Stromal cell of bone marrow (primary cell): ENCODE data around the gene GRAMD2B.
"Not testable (repeated sequence)": the region's sequence is repeated elsewhere in the genome, so short reads cannot be mapped to it uniquely, and the experiment has no call there.

Source experiments
- DNase-seq: peaks from one replicate; pipeline ENCODE4 v3.0.0-alpha.2; 2012; ENCODE audit warnings: low read depth

Gene GRAMD2B

DNA sequence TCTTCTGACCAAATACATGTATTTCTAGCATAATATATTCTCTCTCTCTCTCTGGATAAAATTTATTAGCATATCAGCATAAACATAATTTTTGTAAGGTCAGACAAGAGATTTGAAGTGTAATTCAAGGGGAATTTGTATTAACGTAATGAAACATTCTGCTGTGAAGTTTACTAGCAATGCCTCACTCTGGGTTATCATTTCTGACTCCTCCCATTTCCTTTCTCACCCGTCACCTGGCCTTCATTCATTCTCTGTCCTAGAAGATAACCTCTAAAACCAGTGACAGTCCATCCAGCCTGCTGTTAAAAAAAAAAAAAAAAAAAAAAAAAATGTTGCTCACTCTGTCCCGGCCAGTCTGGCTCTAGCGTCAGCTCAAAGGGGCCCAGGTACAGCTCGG is 27.1 kb downstream of the GRAMD2B start:
- no peak for DNase-seq

DNA sequence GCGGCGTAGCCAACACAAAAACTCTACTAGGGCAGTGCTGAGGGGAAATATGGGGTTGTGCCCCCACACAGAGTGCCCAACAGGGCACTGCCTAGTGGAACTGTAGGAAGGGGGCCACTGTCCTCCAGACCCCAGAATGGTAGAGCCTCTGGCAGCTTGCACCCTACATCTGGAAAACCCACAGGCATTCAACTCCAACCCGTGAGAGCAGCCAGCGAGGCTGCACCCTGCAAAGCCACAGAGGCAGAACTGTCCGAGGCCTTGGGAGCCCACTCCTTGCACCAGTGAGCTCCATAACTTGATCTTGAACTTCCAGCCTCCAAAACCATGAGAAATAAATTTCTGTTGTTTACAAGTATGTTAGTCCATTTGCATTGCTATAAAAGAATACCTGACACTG is 27.7 kb downstream of the GRAMD2B start:
- no peak for DNase-seq

DNA sequence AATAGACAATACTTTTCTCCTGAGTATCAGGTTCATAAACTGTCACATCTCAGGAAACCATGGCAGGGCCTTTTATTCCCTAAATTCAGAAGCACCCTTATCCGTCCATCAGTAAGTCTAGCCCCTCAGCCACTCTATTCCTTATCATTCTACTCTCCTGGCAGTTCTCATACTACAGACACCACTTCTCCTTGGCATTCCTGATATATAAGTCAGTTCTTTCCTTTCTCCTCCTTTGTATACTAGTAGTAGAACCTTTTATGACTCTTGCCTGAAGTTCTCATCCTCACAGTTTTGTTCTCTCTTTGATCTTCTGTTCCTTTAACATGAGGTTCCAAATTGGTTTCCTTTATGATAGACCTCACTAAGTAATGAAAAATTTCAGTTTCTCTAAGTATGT is 29.3 kb downstream of the GRAMD2B start:
- no peak for DNase-seq

DNA sequence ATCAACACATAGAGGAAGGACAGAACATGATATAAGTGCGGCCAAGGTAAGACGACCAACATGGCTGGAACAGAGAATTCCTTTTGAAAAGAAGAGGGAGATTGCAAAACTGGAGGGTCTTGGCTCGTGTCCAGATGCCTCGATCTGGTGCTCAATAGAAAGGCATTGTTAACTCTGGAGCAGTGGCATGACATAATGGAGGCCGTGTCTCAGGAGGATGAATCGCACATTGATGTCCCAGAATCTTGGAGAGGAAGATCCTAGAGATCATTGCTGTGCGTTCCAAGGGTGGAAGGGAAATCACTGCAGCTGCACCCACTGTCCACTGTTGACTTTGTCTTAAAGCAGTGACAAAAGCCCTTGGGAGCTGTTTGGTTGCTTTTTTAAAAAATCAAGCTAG is 30.9 kb downstream of the GRAMD2B start:
- DNase-seq, result no peak

DNA sequence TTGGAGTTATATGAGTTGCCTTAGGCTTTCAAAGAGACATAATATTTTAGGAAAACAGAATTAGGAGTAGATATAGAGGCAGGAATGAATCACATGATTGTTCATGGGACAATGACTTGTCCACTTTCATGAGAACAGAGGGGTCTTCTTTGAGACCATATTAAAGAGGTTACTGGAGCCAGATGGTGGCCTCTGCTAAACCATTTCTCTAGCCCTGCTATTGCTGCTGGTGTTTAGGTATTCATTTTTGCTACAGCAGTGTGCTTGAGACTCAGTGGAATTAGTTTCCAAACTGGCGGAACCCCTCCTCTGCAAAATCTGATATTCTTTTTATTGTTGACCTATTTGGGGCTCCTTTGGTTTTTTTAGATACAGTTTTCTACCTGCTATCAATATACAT is 31.3 kb downstream of the GRAMD2B start:
- no peak for DNase-seq

DNA sequence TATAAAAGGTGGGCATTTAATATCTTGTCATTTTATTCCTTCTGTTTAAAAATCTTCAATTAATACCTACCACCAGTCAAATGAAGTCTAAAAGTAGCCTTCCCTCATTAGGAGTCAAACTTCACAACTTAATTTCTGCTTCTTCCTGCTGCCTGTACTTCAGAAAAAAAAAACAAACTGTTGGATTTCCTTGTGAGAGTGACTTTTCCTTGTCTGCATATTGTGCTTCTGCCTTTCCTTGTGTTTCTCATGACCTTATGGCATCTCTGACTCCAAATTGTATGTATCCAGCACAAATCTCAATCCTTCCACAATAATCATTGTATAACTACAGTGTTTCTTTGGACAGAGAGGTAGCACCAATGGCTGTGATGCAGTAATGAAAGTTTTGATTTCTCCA is 32.1 kb downstream of the GRAMD2B start:
- DNase-seq, result no peak

DNA sequence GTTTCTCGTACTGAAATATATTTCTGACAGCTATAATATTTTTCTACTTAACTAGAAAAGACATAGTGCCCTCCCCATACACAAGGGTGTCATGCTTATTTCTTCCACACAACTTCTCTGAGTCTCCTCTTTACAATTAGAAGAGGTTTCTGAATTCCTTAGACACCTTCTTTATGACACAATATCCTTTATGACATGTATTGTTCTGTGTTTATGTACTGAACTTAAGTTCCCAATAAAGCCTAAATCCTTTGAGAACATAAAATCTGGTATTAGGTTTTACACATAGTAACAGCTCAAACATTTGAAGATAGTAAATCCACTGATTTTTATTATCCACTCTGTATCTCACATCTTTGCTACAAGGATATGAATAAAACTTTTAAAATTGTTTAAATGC is 32.5 kb downstream of the GRAMD2B start:
- DNase-seq, result no peak

DNA sequence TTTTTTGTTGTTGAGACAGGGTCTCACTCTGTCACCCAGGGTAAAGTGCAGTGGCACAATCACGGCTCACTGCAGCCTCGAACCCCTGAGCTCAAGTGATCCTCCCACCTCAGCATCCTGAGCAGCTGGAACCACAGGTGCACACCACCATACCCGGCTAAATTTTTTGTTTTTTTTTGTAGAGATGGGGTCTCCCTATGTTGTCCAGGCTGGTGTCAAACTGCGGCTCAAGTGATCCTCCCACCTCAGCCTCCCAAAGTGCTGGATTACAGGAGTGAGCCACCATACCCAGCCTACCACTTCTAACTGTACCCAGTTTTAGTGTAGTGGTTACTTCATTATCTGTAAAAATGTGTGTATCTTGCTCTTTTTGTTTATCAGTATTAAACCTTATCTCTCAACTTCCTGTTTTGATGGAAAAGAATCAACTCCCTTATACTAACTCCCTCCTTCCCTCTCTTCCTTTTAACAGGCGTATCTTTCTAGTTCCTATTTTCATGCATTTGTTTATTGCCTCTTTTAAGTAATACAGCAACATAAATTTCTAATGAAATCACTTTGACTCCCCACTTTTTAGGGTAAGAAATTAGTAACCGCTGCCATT is 33.1 kb downstream of the GRAMD2B start:
- DNase-seq, result no peak

DNA sequence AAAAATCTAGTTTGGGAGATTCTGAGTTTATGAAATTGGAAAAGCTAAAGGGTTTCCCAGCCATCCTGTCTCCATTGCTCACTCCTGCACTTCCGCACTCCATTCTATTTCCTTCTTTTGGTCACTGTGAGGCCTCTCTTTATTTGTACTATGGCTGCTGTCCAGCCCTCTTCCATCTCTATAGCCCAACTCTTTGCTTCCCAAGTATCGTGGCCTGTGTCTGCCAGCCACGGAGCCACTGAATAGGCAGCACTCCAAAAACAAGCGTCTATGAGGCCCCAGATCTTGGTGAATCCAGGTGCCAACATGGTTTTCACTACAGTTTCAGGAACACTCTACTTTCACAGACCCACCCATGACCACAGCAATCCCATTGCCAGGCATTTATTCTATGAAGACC is 37.2 kb downstream of the GRAMD2B start:
- no peak for DNase-seq

DNA sequence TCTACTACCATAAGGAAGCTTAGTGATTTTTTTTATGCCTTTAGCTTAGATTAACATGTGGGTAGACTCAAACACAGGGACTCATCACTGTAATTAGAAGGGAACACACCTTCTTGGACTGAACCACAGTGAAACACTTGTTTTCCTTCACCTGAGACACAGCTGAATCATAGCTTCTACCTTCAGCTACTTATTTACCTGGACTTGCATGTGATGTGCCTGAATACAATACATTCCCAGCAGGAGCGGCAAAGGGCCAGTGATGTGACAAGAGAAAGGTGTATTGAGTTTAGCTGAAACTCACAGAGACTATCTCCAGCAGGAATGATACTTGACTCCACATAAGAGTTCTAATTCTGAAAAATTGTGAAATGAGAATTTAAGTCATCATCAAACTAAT is 37.8 kb downstream of the GRAMD2B start:
- no peak for DNase-seq

DNA sequence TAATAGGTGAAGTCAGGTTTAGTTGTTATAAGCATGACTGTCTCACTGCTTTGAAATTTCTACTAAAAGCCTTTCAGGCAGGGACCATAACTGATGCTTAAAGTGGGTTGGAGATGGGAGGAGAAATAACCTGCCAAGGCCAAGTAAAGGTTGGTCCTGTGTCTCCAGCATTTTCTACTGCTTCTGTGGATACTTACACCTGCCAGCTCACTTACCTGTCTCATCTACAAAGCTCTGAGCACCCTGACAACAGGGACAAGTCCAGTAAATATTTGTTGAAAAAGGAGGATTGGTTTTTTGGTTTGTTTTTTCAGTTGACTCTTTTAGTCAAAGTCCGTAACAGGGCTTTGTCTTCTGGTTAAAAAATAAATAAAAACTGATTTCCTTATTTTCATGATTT is 38.6 kb downstream of the GRAMD2B start:
- no peak for DNase-seq

DNA sequence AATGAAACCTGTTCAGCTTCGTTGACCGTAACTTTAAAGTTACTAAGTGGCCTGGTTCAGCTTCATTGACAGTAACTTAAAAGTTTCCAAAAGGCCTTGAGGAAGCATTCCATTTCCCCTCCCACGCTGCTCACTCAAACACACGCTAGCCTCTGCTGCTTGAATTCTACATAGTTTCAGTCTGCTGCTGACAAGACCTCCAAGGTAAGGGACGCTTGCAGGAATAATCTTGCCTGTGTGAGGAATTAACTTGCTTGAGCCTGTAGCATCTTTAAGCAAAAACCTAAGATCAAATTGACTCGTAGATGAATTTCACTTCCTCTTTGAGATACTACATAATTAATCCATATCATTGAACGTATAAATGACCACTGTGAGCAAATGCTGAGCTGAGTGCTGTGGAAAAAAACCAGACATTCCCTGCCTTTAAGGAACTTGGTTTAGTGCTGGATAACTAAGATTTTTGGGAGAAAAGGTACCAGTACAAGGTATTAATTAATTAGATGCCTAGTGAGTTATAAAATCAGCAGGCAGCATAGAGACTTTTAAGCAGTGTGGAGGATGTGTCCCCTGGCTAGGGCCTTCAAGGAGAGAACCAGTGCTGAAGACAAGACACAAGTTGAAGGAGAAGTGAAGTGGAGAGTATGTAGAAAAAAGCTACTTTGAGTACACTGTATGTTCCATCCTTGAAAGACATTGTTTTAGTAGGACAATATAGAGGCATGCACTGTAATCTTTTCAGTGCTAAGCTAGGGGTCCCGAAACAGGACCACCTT is 39.2 kb downstream of the GRAMD2B start:
- no peak for DNase-seq

DNA sequence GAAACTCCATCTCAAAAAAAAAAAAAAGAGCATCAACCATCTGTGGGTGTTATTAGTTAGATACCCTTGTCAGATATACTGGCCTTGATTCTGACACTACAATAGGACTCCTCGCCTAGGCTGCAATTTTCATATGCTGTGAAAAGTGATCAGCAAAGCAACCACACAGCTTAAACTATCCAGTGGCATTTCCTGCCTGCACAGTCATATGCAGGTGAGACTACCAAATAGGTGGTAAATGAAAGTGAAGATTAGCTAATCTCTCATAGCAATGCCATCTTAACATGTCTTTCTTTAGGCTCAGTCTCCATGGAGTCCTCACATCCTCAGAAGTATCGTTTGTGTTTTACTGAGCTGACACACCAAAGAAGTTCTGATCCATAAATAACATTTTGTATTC is 40.8 kb downstream of the GRAMD2B start:
- no peak for DNase-seq

DNA sequence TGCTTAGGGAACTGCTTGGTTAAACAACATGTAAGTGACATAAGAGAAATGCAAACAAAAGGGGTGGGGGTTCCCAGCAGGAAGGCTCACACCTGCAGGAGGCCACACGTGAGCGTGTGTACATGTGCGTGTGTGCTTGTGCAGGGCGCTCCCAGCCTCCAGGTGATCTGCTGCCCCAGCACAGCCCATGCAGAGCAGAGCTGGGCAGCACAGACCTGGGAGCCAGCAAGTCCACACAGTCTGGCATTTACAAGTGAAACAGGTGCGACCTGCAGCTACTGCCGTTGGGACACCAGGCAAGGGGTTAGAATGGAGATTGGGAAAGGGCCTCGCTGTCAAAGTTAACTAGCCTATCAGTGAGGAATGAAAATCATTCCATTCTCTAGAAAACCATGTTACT is 41.8 kb downstream of the GRAMD2B start:
- no peak for DNase-seq

DNA sequence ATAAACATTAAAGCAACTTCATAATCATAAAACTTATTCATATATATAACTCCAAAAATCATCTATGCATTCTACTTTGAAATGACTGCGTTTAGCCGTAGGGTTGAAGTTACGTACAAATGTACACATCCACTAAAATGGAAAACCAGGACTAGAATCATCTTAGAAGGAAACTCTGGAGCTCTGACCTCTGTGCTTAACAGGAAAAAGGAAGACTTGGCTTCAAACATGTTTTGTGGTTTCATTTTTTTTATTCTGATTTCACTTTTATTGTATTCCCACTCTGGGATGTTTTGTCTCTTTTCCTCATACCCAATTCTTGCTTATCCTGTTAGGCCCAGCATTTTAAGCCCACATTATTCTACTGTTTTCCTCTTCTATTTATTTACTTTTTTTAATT is 44.9 kb downstream of the GRAMD2B start:
- DNase-seq, result no peak

DNA sequence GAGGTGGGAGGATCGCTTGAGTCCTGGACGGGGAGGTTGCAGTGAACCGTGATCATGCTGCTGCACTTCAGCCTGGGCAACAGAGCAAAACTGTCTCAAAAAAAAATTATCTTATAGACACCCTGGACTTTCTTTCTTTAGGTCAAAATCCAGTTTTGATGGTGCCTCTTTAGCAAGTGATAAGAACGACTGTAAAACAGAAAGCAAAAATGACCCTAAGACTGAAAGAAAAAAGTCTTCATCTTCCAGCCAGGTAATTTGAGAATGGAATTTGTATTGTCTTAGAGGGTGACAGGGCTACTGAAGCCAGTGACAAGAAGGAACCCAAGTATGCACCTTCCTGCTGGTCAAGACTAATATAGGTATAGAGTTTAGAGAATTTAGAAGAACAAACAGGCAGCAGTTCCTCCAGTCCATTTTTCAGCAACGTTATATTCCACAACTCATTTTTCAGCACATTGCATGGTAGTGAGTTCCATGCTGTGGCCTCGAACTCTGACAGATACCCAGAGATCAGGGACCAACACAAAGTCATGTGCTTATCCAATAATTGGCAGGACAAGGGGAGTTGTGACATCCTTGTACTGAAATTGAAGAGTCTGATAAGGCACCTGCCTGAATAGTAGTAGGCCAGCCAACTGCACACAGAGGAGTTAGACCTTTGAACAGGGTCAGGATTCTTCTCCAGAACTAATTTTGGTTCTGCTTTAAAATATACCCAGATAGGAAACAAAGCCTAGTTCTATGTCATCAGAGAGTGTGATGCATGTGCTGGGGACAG is 46.5 kb downstream of the GRAMD2B start:
- no peak for DNase-seq

DNA sequence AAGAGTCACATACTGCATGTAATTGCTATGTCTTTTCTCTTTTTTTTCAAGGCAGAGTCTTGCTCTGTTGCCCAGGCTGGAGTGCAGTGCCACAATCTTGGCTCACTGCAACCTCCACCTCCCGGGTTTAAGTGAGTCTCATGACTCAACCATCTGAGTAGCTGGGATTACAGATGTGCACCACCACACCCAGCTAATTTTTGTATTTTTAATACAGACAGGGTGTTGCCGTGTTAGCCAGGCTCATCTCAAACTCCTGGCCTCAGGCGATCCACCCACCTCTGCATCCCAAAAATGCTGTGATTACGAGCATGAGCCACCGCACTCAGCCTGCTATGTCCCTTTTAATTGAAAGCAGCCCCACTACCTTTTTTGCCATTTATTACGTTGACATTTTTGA is 47.3 kb downstream of the GRAMD2B start:
- DNase-seq, result not testable (repeated sequence)

DNA sequence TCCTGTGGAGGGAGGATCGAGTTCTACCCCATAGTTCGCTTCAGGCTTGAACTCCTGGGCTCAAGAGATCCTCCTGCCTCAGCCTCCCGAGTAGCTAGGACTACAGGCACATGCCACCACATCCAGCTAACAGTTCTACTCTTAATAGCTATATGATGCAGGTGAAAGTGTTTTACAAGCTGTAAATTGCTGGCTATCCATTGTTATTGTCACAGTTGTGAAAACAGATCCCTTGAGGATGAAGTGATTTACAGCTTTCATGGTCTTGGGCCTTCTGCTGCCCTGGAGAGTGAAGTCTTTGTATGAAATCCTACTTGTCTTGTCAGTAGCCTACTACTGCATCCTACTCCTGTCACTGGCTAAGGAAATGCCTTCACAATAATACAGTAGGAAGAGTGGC is 48.0 kb downstream of the GRAMD2B start:
- no peak for DNase-seq

DNA sequence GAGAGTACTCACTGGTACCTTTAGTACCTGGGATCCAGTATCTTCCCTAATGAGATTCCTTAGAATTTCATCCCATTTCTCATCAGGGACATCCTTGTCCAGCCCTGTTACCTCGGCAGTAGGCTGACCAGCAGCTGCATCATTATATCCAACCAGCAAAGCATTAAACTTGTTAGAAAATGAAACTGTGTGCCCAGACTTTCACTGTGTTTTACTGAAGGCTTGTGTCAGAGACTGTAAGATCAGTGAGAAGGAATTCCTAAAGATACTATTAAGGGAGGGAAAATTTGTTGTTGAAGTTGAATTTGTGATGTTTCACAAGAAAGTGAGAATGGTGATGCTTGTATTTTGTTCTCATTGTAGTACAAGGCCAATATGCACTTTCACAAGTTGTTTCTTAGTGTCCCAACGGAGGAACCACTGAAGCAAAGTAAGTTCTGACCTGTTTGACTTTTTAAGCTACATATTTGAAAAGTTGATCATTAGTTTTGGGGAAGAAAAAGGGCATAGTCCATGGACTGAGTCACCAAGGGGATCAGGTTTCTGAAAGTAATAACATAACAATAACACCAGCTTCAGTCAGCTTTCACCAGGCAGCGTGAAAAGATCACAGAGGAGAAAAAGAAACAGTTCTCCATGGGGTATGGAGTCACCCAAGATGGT is 48.8 kb downstream of the GRAMD2B start:
- peak; percentile 83 for DNase-seq

DNA sequence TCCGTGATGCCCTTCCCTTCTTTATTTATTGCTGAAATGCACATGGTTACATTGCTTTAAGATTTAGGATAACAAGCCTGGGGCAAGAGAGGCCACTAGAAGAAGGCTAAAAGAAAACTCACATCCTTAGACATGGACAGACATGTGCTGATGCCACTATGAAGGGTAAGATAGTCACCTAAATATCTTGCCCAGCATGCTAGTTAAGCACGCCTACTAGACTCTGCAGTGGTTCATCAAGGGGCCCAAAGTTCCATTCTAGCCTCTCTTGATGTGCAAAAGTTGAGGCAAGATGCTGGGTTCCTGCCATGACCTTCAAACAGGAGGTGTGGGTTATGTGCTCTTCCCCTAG is 49.3 kb downstream of the GRAMD2B start:
- no peak for DNase-seq

DNA sequence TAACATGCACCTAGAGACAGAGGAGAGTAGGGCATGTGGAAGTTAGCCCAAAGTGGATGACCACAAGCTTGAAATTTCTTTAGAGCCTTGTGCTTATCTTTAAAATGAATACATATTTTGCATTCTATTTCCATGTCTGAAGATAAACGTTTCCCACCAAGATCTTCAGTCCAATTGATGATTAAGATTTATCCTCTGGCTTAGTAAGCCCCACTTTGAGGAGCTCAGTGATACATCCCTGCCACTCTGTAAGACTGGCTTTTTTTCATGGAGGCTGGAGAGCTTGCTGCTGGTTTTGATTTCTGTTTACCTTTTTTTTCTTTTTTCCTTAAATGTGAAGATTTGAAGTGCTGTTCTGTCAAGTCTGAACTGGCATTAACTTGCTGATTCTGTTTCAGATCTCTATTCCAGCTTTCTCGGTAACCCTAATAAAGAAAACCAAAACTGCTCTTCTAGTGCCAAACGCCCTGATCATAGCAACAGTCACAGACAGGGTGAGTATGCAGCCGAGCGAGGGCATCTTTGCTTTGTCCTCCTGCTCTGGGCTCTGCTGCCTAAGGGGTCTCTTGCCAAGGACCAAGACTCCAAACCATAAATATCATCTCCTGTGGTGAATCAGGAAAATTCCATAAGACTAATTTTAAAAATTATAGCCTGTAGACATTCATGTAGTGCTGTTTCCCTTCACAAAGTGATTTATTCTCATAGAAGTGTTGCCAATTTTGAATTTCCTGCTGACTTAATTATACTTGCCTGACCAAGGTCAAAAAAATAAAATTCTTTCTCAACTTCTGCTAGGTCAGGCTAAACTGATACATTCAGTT is 54.3 kb downstream of the GRAMD2B start:
- DNase-seq, result peak; percentile 28

DNA sequence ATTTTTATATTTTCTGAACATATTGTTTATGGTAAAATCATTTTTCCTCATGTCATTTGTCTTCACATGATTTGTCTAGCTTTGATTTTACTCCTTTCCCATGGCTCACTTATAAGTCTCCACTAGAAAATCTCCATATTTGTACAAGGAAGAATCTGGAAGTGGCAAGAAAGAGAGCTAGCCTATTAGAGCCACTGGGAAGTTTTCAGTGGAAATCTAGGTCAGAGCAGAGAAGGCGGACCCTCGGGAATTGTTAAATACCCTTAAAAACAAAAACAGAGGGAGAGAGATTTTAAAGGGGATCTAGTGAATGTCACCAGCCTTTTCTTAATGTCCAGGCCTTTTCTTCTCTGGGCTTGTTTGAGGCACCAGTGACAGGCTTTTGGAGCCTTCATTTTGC is 56.6 kb downstream of the GRAMD2B start:
- DNase-seq, result no peak
